Bronchial epithelial cell (primary cell): ENCODE data around the gene CREBRF. TPM values are rescaled to one million over a fixed set of nuclear protein-coding genes. Genes with fewer than 3 reads are reported as not detected.
"Not testable (repeated sequence)": the region's sequence is repeated elsewhere in the genome, so short reads cannot be mapped to it uniquely, and the experiment has no call there.

Experiments used
- DNase-seq: peaks from one replicate; pipeline ENCODE4 v3.0.0-alpha.2; 2010; ENCODE audit warnings: low read depth
- FAIRE-seq: peaks from 2 replicates; lab custom pipeline; 2011; peaks lifted over from hg19 to GRCh38; lab: Jason Lieb, UNC
- H3K27me3 ChIP-seq: 2 replicates; pipeline ENCODE4 v1.5.1; 2011; ENCODE audit warnings: low read length; ENCODE audit not compliant: control insufficient read depth, insufficient read depth
- H3K36me3 ChIP-seq: 2 replicates; pipeline ENCODE4 v1.5.1; 2011; ENCODE audit warnings: low read length; ENCODE audit not compliant: control insufficient read depth, insufficient read depth
- H3K4me3 ChIP-seq: 2 replicates; pipeline ENCODE4 v1.5.1; 2011; ENCODE audit warnings: mild to moderate bottlenecking, low read depth, low read length, control low read depth
- CTCF ChIP-seq: IDR thresholded peaks from 2 replicates; pipeline ENCODE4 v1.5.1; 2011; ENCODE audit warnings: mild to moderate bottlenecking, moderate library complexity, low read length, control low read depth, inconsistent platforms; ENCODE audit not compliant: insufficient read depth, severe bottlenecking
- total RNA-seq: library from RNA; depleted of rRNA; stranded (reverse); fragments of >200 nt; gene quantifications from 2 replicates; pipeline ENCODE4 v1.2.1, GENCODE V29; 2014

The CREBRF gene
- total RNA-seq, 1 donor from 2014 or later, result 6.3 TPM

- Histone ChIP-seq H3K27me3 (no peaks in the 10 kb centered on the region), H3K4me3 (no peak overlapping the region), H3K36me3 (peaks cover 4% of the 10 kb centered on the region)
- TF ChIP-seq CTCF, result no peak
- no peak for FAIRE-seq
- no peak for DNase-seq
These were observed 96.4 kb downstream of the CREBRF start for GRCh38 chr5:173152547-173152946.

GRCh38 chr5:173153842-173154241, 97.7 kb downstream of the CREBRF start:
- DNase-seq (no peak), FAIRE-seq (no peak)
- TF ChIP-seq CTCF, result no peak
- no peaks in the 10 kb centered on the region for H3K27me3 ChIP-seq
- H3K4me3 ChIP-seq, result no peak overlapping the region
- H3K36me3 ChIP-seq, result peaks cover 2% of the 10 kb centered on the region

- peak; percentile 49 for DNase-seq
- not testable (repeated sequence) for FAIRE-seq, H3K4me3 ChIP-seq, H3K27me3 ChIP-seq, H3K36me3 ChIP-seq
These were observed 98.5 kb downstream of the CREBRF start for GRCh38 chr5:173154619-173155018.

GRCh38 chr5:173155912-173156311, 99.8 kb downstream of the CREBRF start:
- H3K4me3 ChIP-seq, result no peak overlapping the region
- no peak for TF ChIP-seq CTCF
- H3K36me3 ChIP-seq, result peaks cover 6% of the 10 kb centered on the region
- no peaks in the 10 kb centered on the region for H3K27me3 ChIP-seq
- FAIRE-seq (no peak), DNase-seq (no peak)

GRCh38 chr5:173158366-173158765, 102.2 kb downstream of the CREBRF start:
- H3K36me3 ChIP-seq, result peaks cover 7% of the 10 kb centered on the region
- TF ChIP-seq CTCF, result no peak

GRCh38 chr5:173159256-173159655, 103.1 kb downstream of the CREBRF start:
- Histone ChIP-seq H3K36me3 (peaks cover 7% of the 10 kb centered on the region), H3K4me3 (no peak overlapping the region), H3K27me3 (no peaks in the 10 kb centered on the region)
- no peak for TF ChIP-seq CTCF
- FAIRE-seq (no peak), DNase-seq (no peak)

More at GRCh38 chr5:173158366-173158765, 102.2 kb downstream of the CREBRF start:
- no peak for DNase-seq
- H3K4me3 ChIP-seq, result no peak overlapping the region
- H3K27me3 ChIP-seq, result no peaks in the 10 kb centered on the region
- no peak for FAIRE-seq
